Fibroblast of lung (primary cell): ENCODE measurements around the gene ADAMTS9. TPM values are rescaled to one million over a fixed set of nuclear protein-coding genes. Genes with fewer than 3 reads are reported as not detected.

Experiments used
- DNase-seq, 2 donors: peaks; one replicate each; pipeline versions ENCODE4 v3.0.0 to v3.0.0-alpha.2; 2010; ENCODE audit warnings: low read depth in 2 of 2
- H2AFZ ChIP-seq: 2 replicates; pipeline ENCODE4 v1.5.1; 2012; ENCODE audit warnings: low read length, control low read depth, inconsistent platforms
- H3K27ac ChIP-seq: 2 replicates; pipeline ENCODE4 v1.5.1; 2011; ENCODE audit warnings: low read length, control low read depth; ENCODE audit not compliant: insufficient read depth
- H3K27me3 ChIP-seq: 2 replicates; pipeline ENCODE4 v1.5.1; 2011; ENCODE audit warnings: mild to moderate bottlenecking, low read length; ENCODE audit not compliant: control insufficient read depth, insufficient read depth
- H3K36me3 ChIP-seq: 2 replicates; pipeline ENCODE4 v1.5.1; 2011; ENCODE audit warnings: low read length; ENCODE audit not compliant: control insufficient read depth, insufficient read depth
- H3K4me1 ChIP-seq: 2 replicates; pipeline ENCODE4 v1.5.1; 2011; ENCODE audit warnings: low read length; ENCODE audit not compliant: control insufficient read depth, insufficient read depth; ENCODE audit errors: extremely low read depth
- H3K4me2 ChIP-seq: 2 replicates; pipeline ENCODE4 v1.5.1; 2011; ENCODE audit warnings: low read length, control low read depth; ENCODE audit not compliant: insufficient read depth; ENCODE audit errors: extremely low read depth
- H3K4me3 ChIP-seq, 4 experiments: fragments of 200-600 bp in 1 of 4; sonication (generic) in 1 of 4; replicated peaks in 1 of 4; 2 replicates each; pipeline ENCODE4 v1.5.1; 2011 to 2016; ENCODE audit warnings: low read length in 4 of 4, low read depth in 3 of 4, mild to moderate bottlenecking in 3 of 4, control low read depth in 2 of 4, inconsistent platforms in 1 of 4, mixed read lengths in 1 of 4; ENCODE audit not compliant: insufficient read depth in 1 of 4; ENCODE audit errors: control extremely low read depth in 1 of 4
- H3K79me2 ChIP-seq: 2 replicates; pipeline ENCODE4 v1.5.1; 2012; ENCODE audit warnings: mild to moderate bottlenecking, low read length, inconsistent platforms; ENCODE audit not compliant: control insufficient read depth, insufficient read depth
- H3K9ac ChIP-seq: 2 replicates; pipeline ENCODE4 v1.5.1; 2011; ENCODE audit warnings: mild to moderate bottlenecking, low read length, control low read depth; ENCODE audit not compliant: insufficient read depth
- H3K9me3 ChIP-seq: 2 replicates; pipeline ENCODE4 v1.5.1; 2012; ENCODE audit warnings: low read depth, low read length; ENCODE audit not compliant: control insufficient read depth, insufficient read depth
- H4K20me1 ChIP-seq: 2 replicates; pipeline ENCODE4 v1.5.1; 2011; ENCODE audit warnings: low read length; ENCODE audit not compliant: control insufficient read depth, insufficient read depth; ENCODE audit errors: extremely low read depth
- EZH2 ChIP-seq: IDR thresholded peaks from 2 replicates; pipeline ENCODE4 v1.5.1; 2012; ENCODE audit warnings: low read length, control low read depth, mild to moderate bottlenecking; ENCODE audit errors: missing control alignments
- polyA plus RNA-seq, 2 donors: library from polyadenylated mRNA; depleted of rRNA in 1 of 2; stranded (reverse) in 1 of 2; unstranded in 1 of 2; fragments of >200 nt; gene quantifications; 2 replicates each; pipeline ENCODE4 v1.2.1, GENCODE V29; 2011 to 2012; ENCODE audit warnings: missing spikeins in 1 of 2
- total RNA-seq: library from RNA; depleted of rRNA; stranded (reverse); fragments of >200 nt; gene quantifications from 2 replicates; pipeline ENCODE4 v1.2.1, GENCODE V29; 2014
- TF ChIP-seq, protein P1 (sequence below), 2 donors: IDR thresholded peaks in 1 of 2; conservative IDR thresholded peaks in 1 of 2; 1 replicate in 1 of 2; 2 replicates in 1 of 2; pipeline ENCODE4 v1.5.1; 2011 to 2012; ENCODE audit warnings: low read length in 2 of 2, control low read depth in 1 of 2, inconsistent platforms in 1 of 2, low read depth in 1 of 2, mild to moderate bottlenecking in 1 of 2

Gene ADAMTS9
- total and polyA plus RNA-seq, 2 donors (not counting 1 experiment from before 2014, with no cell fraction given) = 0.82 to 1.8 TPM

DNA sequence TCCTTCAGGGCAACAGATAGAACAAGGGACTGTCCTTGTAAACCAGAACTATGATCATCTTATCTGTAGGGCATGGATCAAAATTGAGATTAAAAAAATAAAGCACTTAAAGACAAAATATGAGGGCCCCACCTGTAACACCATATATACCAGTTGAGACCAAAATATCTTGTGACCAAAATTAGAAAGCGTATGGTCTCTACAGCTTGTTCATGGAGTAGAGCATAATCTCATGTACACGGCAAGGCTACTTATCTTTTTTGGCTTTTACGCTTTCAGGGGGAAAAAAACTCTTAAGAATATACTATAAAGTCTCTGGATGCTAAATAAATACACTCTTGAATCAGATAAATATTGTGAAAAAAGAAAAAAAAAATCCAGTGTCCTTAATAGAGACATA is 49.3 kb downstream of the ADAMTS9 start:
- no peaks in the 10 kb centered on the region for H4K20me1 ChIP-seq
- no peak overlapping the region for H3K9ac ChIP-seq
- no peaks in the 10 kb centered on the region for H3K9me3 ChIP-seq
- DNase-seq = no peak
- H3K4me1 ChIP-seq = no peaks in the 10 kb centered on the region
- no peak overlapping the region for H3K4me3 ChIP-seq
- H3K79me2 ChIP-seq = no peaks in the 10 kb centered on the region
- H2AFZ ChIP-seq = no peak overlapping the region
- H3K36me3 ChIP-seq = no peaks in the 10 kb centered on the region
- no peak overlapping the region for H3K27ac ChIP-seq
- H3K4me2 ChIP-seq = no peak overlapping the region
- H3K27me3 ChIP-seq = no peaks in the 10 kb centered on the region
- TF ChIP-seq, protein P1, sequence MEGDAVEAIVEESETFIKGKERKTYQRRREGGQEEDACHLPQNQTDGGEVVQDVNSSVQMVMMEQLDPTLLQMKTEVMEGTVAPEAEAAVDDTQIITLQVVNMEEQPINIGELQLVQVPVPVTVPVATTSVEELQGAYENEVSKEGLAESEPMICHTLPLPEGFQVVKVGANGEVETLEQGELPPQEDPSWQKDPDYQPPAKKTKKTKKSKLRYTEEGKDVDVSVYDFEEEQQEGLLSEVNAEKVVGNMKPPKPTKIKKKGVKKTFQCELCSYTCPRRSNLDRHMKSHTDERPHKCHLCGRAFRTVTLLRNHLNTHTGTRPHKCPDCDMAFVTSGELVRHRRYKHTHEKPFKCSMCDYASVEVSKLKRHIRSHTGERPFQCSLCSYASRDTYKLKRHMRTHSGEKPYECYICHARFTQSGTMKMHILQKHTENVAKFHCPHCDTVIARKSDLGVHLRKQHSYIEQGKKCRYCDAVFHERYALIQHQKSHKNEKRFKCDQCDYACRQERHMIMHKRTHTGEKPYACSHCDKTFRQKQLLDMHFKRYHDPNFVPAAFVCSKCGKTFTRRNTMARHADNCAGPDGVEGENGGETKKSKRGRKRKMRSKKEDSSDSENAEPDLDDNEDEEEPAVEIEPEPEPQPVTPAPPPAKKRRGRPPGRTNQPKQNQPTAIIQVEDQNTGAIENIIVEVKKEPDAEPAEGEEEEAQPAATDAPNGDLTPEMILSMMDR (conservative IDR thresholded peaks at IDR 0.05 in 1 of 2, IDR thresholded peaks at IDR 0.05 in 1 of 2; ENCODE audit: low read depth in 1 of 2, low read length in 2 of 2) = no peak
- TF ChIP-seq EZH2 = no peak

DNA sequence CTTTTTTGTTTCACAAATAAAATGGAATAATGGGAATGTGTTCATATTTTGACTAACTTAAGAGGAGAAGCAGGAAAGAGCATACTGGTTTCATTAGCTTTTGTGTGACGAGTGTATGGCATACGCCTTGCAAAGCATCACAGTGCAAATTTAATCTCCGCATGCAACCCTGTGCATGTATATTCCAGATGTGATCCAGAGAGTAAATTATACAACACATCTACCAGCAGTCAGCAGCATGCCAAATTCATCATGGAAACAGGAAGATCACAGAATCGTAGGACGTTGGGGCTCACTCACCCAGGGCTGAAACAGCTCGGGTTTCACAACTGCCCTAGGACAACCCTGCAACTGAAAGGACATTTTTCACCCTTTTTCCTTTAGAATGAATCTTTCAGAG is 53.4 kb downstream of the ADAMTS9 start:
- no peaks in the 10 kb centered on the region for H3K79me2 ChIP-seq
- no peaks in the 10 kb centered on the region for H3K4me1 ChIP-seq
- no peaks in the 10 kb centered on the region for H3K9me3 ChIP-seq
- TF ChIP-seq, protein P1 (conservative IDR thresholded peaks at IDR 0.05 in 1 of 2, IDR thresholded peaks at IDR 0.05 in 1 of 2; ENCODE audit: low read depth in 1 of 2, low read length in 2 of 2) = no peak
- TF ChIP-seq EZH2 = no peak
- no peaks in the 10 kb centered on the region for H3K36me3 ChIP-seq
- H3K4me3 ChIP-seq = no peak overlapping the region
- H3K9ac ChIP-seq = no peak overlapping the region
- no peak overlapping the region for H3K27ac ChIP-seq
- no peak overlapping the region for H2AFZ ChIP-seq
- H3K27me3 ChIP-seq = no peaks in the 10 kb centered on the region
- no peak overlapping the region for H3K4me2 ChIP-seq
- DNase-seq = peak in 1 of 2 donors; percentile 37
- no peaks in the 10 kb centered on the region for H4K20me1 ChIP-seq

GRCh38 chr3:64631951-64632350 is 55.8 kb downstream of the ADAMTS9 start:
- H3K9ac ChIP-seq = no peak overlapping the region
- H3K4me1 ChIP-seq = no peaks in the 10 kb centered on the region
- H3K79me2 ChIP-seq = no peaks in the 10 kb centered on the region
- no peak overlapping the region for H3K4me3 ChIP-seq
- no peaks in the 10 kb centered on the region for H4K20me1 ChIP-seq
- no peak overlapping the region for H3K27ac ChIP-seq
- no peak overlapping the region for H3K4me2 ChIP-seq
- H3K9me3 ChIP-seq = no peaks in the 10 kb centered on the region
- TF ChIP-seq EZH2 = no peak
- TF ChIP-seq, protein P1 (conservative IDR thresholded peaks at IDR 0.05 in 1 of 2, IDR thresholded peaks at IDR 0.05 in 1 of 2; ENCODE audit: low read depth in 1 of 2, low read length in 2 of 2) = no peak
- no peak for DNase-seq
- no peaks in the 10 kb centered on the region for H3K27me3 ChIP-seq
- no peak overlapping the region for H2AFZ ChIP-seq
- no peaks in the 10 kb centered on the region for H3K36me3 ChIP-seq
